ENCODE results near the gene SPTBN1. TPM values are rescaled to one million over a fixed set of nuclear protein-coding genes. Genes with fewer than 3 reads are reported as not detected.
"Not testable (repeated sequence)": the region's sequence is repeated elsewhere in the genome, so short reads cannot be mapped to it uniquely, and the experiment has no call there.

The SPTBN1 gene
- total RNA-seq, 2 donors from 2014 or later, result 415 to 524 TPM

GRCh38 chr2:54480025-54480424 is 23.9 kb downstream of the SPTBN1 start:
- Histone ChIP-seq H3K4me3 (no peak overlapping the region), H3K27ac (no peak overlapping the region), H3K9me3 (no peaks in the 10 kb centered on the region), H3K4me1 (ENCODE audit: control insufficient read depth in 1 of 2, low read depth in 2 of 2) (peaks cover 23 to 87% of the 10 kb centered on the region in 2 donors), H3K36me3 (no peaks in the 10 kb centered on the region), H3K27me3 (replicated peaks; ENCODE audit: insufficient read depth) (no peaks in the 10 kb centered on the region)
- DNase-seq (ENCODE audit: low spot score) (no peak), ATAC-seq (ENCODE audit: insufficient number of reproducible peaks, low FRiP score, low read depth) (no peak)
- no peak for TF ChIP-seq CTCF (IDR thresholded peaks at IDR 0.05)

GRCh38 chr2:54481686-54482085 is 25.6 kb downstream of the SPTBN1 start:
- H3K9me3 ChIP-seq, result no peaks in the 10 kb centered on the region
- peaks cover 23 to 73% of the 10 kb centered on the region in 2 donors for H3K4me1 ChIP-seq (ENCODE audit: control insufficient read depth in 1 of 2, low read depth in 2 of 2)
- no peaks in the 10 kb centered on the region for H3K27me3 ChIP-seq (replicated peaks; ENCODE audit: insufficient read depth)
- no peak for TF ChIP-seq CTCF (IDR thresholded peaks at IDR 0.05)
- H3K27ac ChIP-seq, result no peak overlapping the region
- no peaks in the 10 kb centered on the region for H3K36me3 ChIP-seq
- no peak overlapping the region for H3K4me3 ChIP-seq
- DNase-seq (ENCODE audit: low spot score) (no peak), ATAC-seq (ENCODE audit: insufficient number of reproducible peaks, low FRiP score, low read depth) (no peak)

GRCh38 chr2:54482715-54483114 is 26.6 kb downstream of the SPTBN1 start:
- peak; percentile 45 for DNase-seq (ENCODE audit: low spot score)
- Histone ChIP-seq H3K9me3 (no peaks in the 10 kb centered on the region), H3K36me3 (no peaks in the 10 kb centered on the region), H3K27me3 (replicated peaks; ENCODE audit: insufficient read depth) (no peaks in the 10 kb centered on the region), H3K27ac (peak overlapping the region; percentile 22 to 35), H3K4me3 (no peak overlapping the region), H3K4me1 (ENCODE audit: control insufficient read depth in 1 of 2, low read depth in 2 of 2) (peaks cover 23 to 62% of the 10 kb centered on the region in 2 donors)
- peak; percentile 84 for ATAC-seq (ENCODE audit: insufficient number of reproducible peaks, low FRiP score, low read depth)
- no peak for TF ChIP-seq CTCF (IDR thresholded peaks at IDR 0.05)

GRCh38 chr2:54483426-54483825 is 27.3 kb downstream of the SPTBN1 start:
- no peak for ATAC-seq (ENCODE audit: insufficient number of reproducible peaks, low FRiP score, low read depth)
- peaks cover 23 to 60% of the 10 kb centered on the region in 2 donors for H3K4me1 ChIP-seq (ENCODE audit: control insufficient read depth in 1 of 2, low read depth in 2 of 2)
- no peak overlapping the region for H3K4me3 ChIP-seq

GRCh38 chr2:54485756-54486155 is 29.6 kb downstream of the SPTBN1 start:
- DNase-seq (ENCODE audit: low spot score); H3K27me3 ChIP-seq (replicated peaks; ENCODE audit: insufficient read depth); H3K36me3 ChIP-seq; H3K9me3 ChIP-seq; H3K27ac ChIP-seq; ATAC-seq (ENCODE audit: insufficient number of reproducible peaks, low FRiP score, low read depth); H3K4me3 ChIP-seq: not testable (repeated sequence)
- peaks cover 35 to 49% of the 10 kb centered on the region in 2 donors for H3K4me1 ChIP-seq (ENCODE audit: control insufficient read depth in 1 of 2, low read depth in 2 of 2)

More at GRCh38 chr2:54483426-54483825, 27.3 kb downstream of the SPTBN1 start:
- Histone ChIP-seq H3K9me3 (no peaks in the 10 kb centered on the region), H3K36me3 (no peaks in the 10 kb centered on the region), H3K27ac (peak overlapping the region; percentile 22 to 35), H3K27me3 (replicated peaks; ENCODE audit: insufficient read depth) (no peaks in the 10 kb centered on the region)
- no peak for TF ChIP-seq CTCF (IDR thresholded peaks at IDR 0.05)
- DNase-seq (ENCODE audit: low spot score), result no peak

GRCh38 chr2:54486766-54487165 is 30.6 kb downstream of the SPTBN1 start:
- H3K27me3 ChIP-seq (replicated peaks; ENCODE audit: insufficient read depth), result no peaks in the 10 kb centered on the region
- H3K4me3 ChIP-seq, result no peak overlapping the region
- no peak for DNase-seq (ENCODE audit: low spot score)
- TF ChIP-seq CTCF (IDR thresholded peaks at IDR 0.05), result no peak
- peaks cover 37 to 42% of the 10 kb centered on the region in 2 donors for H3K4me1 ChIP-seq (ENCODE audit: control insufficient read depth in 1 of 2, low read depth in 2 of 2)
- no peaks in the 10 kb centered on the region for H3K36me3 ChIP-seq
- H3K27ac ChIP-seq, result no peak overlapping the region
- ATAC-seq (ENCODE audit: insufficient number of reproducible peaks, low FRiP score, low read depth), result no peak
- H3K9me3 ChIP-seq, result no peaks in the 10 kb centered on the region
